CD4-positive, alpha-beta memory T cell (primary cell): ENCODE measurements around the gene RNU6-1. TPM values are rescaled to one million over a fixed set of nuclear protein-coding genes. Genes with fewer than 3 reads are reported as not detected.
A peak's percentile ranks its signal among the peaks of the same experiment; 100 is the strongest.

Experiments used
- CTCF ChIA-PET: fragments of 350-600 bp; sonication (Branson Sonifier 250); formaldehyde crosslinking; loops from one replicate; lab custom pipeline; 2021; ENCODE audit warnings: inconsistent platforms; ENCODE audit not compliant: partially characterized antibody; lab: Charles Lee
- POLR2A ChIA-PET: fragments of 350-600 bp; sonication (Branson Sonifier 250); formaldehyde crosslinking; loops from one replicate; lab custom pipeline; 2021; ENCODE audit not compliant: partially characterized antibody; lab: Charles Lee
- DNase-seq, 5 donors: peaks; one replicate each; pipeline versions ENCODE4 v3.0.0 to v3.0.0-alpha.2; 2020 to 2022; ENCODE audit warnings: mixed read lengths in 1 of 5
- H3K27ac ChIP-seq: one replicate; pipeline ENCODE4 v1.7.0; 2013; ENCODE audit warnings: low read depth, low read length
- H3K27me3 ChIP-seq: 2 replicates; pipeline ENCODE4 v1.7.0; 2013; ENCODE audit warnings: mild to moderate bottlenecking, low read length, moderate library complexity; ENCODE audit not compliant: insufficient read depth
- H3K36me3 ChIP-seq: 2 replicates; pipeline ENCODE4 v1.7.0; 2013; ENCODE audit warnings: mild to moderate bottlenecking, low read length, moderate library complexity; ENCODE audit not compliant: insufficient read depth
- H3K4me1 ChIP-seq: 2 replicates; pipeline ENCODE4 v1.7.0; 2013; ENCODE audit warnings: mild to moderate bottlenecking, low read length, moderate library complexity; ENCODE audit not compliant: insufficient read depth
- H3K4me3 ChIP-seq, 2 donors: one replicate each; pipeline ENCODE4 v1.7.0; 2013; ENCODE audit warnings: low read length in 2 of 2, mild to moderate bottlenecking in 1 of 2
- H3K9me3 ChIP-seq, 2 donors: one replicate each; pipeline ENCODE4 v1.7.0; 2013; ENCODE audit warnings: low read length in 2 of 2, control low read depth in 1 of 2; ENCODE audit not compliant: control insufficient read depth in 1 of 2
- H3K27ac Mint-ChIP-seq, 7 donors: one replicate each; pipeline ENCODE4 v1.8.0; 2020 to 2021; ENCODE audit warnings: mixed read lengths in 7 of 7, mild to moderate bottlenecking in 6 of 7, inconsistent platforms in 3 of 7, moderate library complexity in 3 of 7
- H3K27me3 Mint-ChIP-seq, 2 donors: one replicate each; pipeline ENCODE4 v1.8.0; 2020 to 2021; ENCODE audit warnings: mixed read lengths in 2 of 2
- H3K36me3 Mint-ChIP-seq, 2 donors: one replicate each; pipeline ENCODE4 v1.8.0; 2020 to 2021; ENCODE audit warnings: mixed read lengths in 2 of 2, inconsistent platforms in 1 of 2, mild to moderate bottlenecking in 1 of 2
- H3K4me1 Mint-ChIP-seq, 4 donors: one replicate each; pipeline ENCODE4 v1.8.0; 2020 to 2021; ENCODE audit warnings: mixed read lengths in 4 of 4, mild to moderate bottlenecking in 1 of 4
- H3K4me3 Mint-ChIP-seq, 8 donors: one replicate each; pipeline ENCODE4 v1.8.0; 2020 to 2021; ENCODE audit warnings: mixed read lengths in 8 of 8, mild to moderate bottlenecking in 7 of 8, moderate library complexity in 6 of 8, inconsistent platforms in 3 of 8
- H3K9me3 Mint-ChIP-seq, 8 donors: one replicate each; pipeline ENCODE4 v1.8.0; 2020 to 2021; ENCODE audit warnings: mixed read lengths in 8 of 8, mild to moderate bottlenecking in 5 of 8, inconsistent platforms in 3 of 8, moderate library complexity in 1 of 8
- intact Hi-C: fragments of 100-400 bp; cut with micrococcal nuclease; formaldehyde crosslinking; loops from one replicate; pipeline ENCODE4 v1.15.1; 2023
- polyA plus RNA-seq, 2 donors: library from polyadenylated mRNA; unstranded; fragments of 300-500 nt; fragmentation: Illumina TruSeq; gene quantifications; one replicate each; pipeline ENCODE4 v1.2.3, GENCODE V29; 2021
- total RNA-seq, 2 experiments: library from RNA; stranded (reverse); gene quantifications; one replicate each; pipeline ENCODE4 v1.2.3, GENCODE V29; 2021

RNU6-1 gene
- total and polyA plus RNA-seq, 4 experiments from 2014 or later, result not detected

GRCh38 chr15:67840749-67841512 is 1.1 kb upstream of the RNU6-1 start:
- intact Hi-C loops, result loop anchor here (1.0 to 2.0 kb wide), 4 partner anchors 22 to 586 kb away; partner anchors contain the start of genes AAGAB, C15orf61, IQCH and PIAS1
- peak in 1 of 5 donors; percentile 12 for DNase-seq
- peak overlapping the region; percentile 95 to 99 (median 97) for H3K27ac Mint-ChIP-seq
- H3K27me3 Mint-ChIP-seq, result peaks cover 2 to 8% of the 10 kb centered on the region in 2 donors
- Histone ChIP-seq H3K27ac (peak overlapping the region; percentile 90), H3K27me3 (peaks cover 3% of the 10 kb centered on the region), H3K4me1 (peaks cover 29% of the 10 kb centered on the region), H3K9me3 (no peaks in the 10 kb centered on the region), H3K36me3 (no peaks in the 10 kb centered on the region), H3K4me3 (peak overlapping the region; percentile 84 to 91)
- H3K36me3 Mint-ChIP-seq, result peaks cover 0 to 6% of the 10 kb centered on the region in 2 donors
- H3K4me3 Mint-ChIP-seq, result peak overlapping the region; percentile 94 to 98 (median 96)
- peaks cover 10 to 46% (median 24%) of the 10 kb centered on the region in 4 donors for H3K4me1 Mint-ChIP-seq
- POLR2A ChIA-PET, result interaction anchor here (0.5 to 7.7 kb wide), 11 partner anchors 8 to 388 kb away, joined by 3 to 82 read pairs (median 4); partner anchors contain the start of genes C15orf61, CLN6, MAP2K5 and PIAS1
- CTCF ChIA-PET, result interaction anchor here (0.8 to 2.8 kb wide), 4 partner anchors 8 to 384 kb away, joined by 3 to 10 read pairs (median 4); no protein-coding TSS in a partner anchor
- H3K9me3 Mint-ChIP-seq, result peaks cover 0 to 9% (median 3%) of the 10 kb centered on the region in 8 donors

DNA sequence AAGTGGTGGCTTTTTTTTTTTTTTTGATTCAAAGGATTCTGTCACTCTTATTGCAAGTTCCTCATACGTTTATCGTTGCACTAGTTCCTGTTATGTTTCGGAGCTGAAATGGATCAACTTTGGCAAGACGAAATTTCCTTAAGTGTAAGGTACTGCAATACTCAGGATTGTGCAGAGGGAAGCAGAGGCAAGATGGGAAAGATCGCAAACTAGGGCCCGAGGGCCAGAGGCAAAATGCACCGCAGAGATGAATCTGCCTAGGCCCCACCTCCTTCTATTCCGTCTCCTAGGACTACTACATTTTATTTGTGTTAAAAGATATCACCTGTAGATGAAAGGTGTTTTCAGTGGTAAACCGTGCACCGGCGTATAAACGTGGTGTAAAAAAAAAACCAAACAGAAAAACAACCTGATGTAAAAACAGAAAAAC is 331 bp downstream of the RNU6-1 start:
- Histone ChIP-seq H3K9me3 (no peaks in the 10 kb centered on the region), H3K27ac (peak overlapping the region; percentile 90), H3K27me3 (peaks cover 17% of the 10 kb centered on the region), H3K36me3 (no peaks in the 10 kb centered on the region), H3K4me3 (peak overlapping the region; percentile 91 to 96), H3K4me1 (peaks cover 43% of the 10 kb centered on the region)
- H3K36me3 Mint-ChIP-seq, result peaks cover 0 to 6% of the 10 kb centered on the region in 2 donors
- DNase-seq, result peak in 1 of 5 donors; percentile 68
- H3K27ac Mint-ChIP-seq, result peak overlapping the region; percentile 95 to 99 (median 97)
- H3K4me1 Mint-ChIP-seq, result peaks cover 13 to 61% (median 33%) of the 10 kb centered on the region in 4 donors
- H3K4me3 Mint-ChIP-seq, result peak overlapping the region; percentile 94 to 98 (median 96)
- peaks cover 0 to 9% (median 3%) of the 10 kb centered on the region in 8 donors for H3K9me3 Mint-ChIP-seq
- ChIA-PET CTCF (interaction anchor here (5.7 kb wide), 2 partner anchors 55 to 382 kb away, joined by 84 to 110 read pairs; no protein-coding TSS in a partner anchor), POLR2A (interaction anchor here (1.0 to 7.7 kb wide), 3 partner anchors 55 to 318 kb away, joined by 3 to 82 read pairs (median 29); partner anchors contain the start of genes C15orf61 and MAP2K5)
- peaks cover 11 to 13% of the 10 kb centered on the region in 2 donors for H3K27me3 Mint-ChIP-seq
- intact Hi-C loops, result loop anchor here (1.0 to 10.0 kb wide), 2 partner anchors 298 to 1135 kb away; partner anchors contain the start of gene SMAD6

DNA sequence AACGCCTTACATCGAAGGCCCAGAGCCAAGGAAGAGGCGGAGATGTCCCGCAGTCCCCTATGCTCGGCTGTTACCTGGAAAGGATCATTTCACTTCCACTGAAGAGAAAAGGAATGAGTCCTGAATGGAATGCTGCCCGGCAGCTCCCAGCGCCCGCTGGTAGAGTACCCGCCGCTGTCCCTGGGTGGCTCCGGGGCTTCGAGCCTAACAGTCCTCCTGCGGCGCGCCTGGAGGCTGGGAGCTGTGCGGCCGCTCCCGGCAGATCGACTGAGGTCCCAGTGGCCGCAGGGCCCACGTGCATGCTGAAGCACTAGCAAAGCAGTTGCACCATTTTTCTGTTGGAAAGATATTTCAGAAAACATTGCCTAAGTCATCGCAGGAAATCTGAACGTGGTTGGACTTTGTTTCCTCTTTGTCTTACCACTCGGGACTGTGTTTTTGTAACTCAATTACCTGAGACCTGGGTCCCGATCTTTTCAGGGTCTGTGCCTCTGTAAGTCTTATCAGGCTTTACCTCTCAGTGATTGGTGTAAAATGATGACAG is 984 bp downstream of the RNU6-1 start:
- intact Hi-C loops, result loop anchor here (1.0 to 10.0 kb wide), 2 partner anchors 298 to 1134 kb away; partner anchors contain the start of gene SMAD6
- peaks cover 48% of the 10 kb centered on the region for H3K4me1 ChIP-seq
- Mint-ChIP-seq H3K4me3 (peak overlapping the region; percentile 64 to 96 (median 94)), H3K9me3 (peaks cover 0 to 9% (median 3%) of the 10 kb centered on the region in 8 donors), H3K36me3 (peaks cover 0 to 6% of the 10 kb centered on the region in 2 donors), H3K27ac (peak overlapping the region; percentile 20 to 99 (median 96)), H3K4me1 (peaks cover 17 to 67% (median 39%) of the 10 kb centered on the region in 4 donors), H3K27me3 (peaks cover 15 to 19% of the 10 kb centered on the region in 2 donors)
- POLR2A ChIA-PET, result interaction anchor here (0.6 to 7.7 kb wide), 5 partner anchors 20 to 317 kb away, joined by 3 to 82 read pairs (median 5); partner anchors contain the start of genes C15orf61 and MAP2K5
- H3K36me3 ChIP-seq, result no peaks in the 10 kb centered on the region
- DNase-seq, result no peak
- peak overlapping the region; percentile 90 for H3K27ac ChIP-seq
- peaks cover 21% of the 10 kb centered on the region for H3K27me3 ChIP-seq
- no peaks in the 10 kb centered on the region for H3K9me3 ChIP-seq
- CTCF ChIA-PET, result interaction anchor here (5.7 kb wide), 2 partner anchors 55 to 381 kb away, joined by 84 to 110 read pairs; no protein-coding TSS in a partner anchor
- H3K4me3 ChIP-seq, result peak overlapping the region; percentile 31 to 91

DNA sequence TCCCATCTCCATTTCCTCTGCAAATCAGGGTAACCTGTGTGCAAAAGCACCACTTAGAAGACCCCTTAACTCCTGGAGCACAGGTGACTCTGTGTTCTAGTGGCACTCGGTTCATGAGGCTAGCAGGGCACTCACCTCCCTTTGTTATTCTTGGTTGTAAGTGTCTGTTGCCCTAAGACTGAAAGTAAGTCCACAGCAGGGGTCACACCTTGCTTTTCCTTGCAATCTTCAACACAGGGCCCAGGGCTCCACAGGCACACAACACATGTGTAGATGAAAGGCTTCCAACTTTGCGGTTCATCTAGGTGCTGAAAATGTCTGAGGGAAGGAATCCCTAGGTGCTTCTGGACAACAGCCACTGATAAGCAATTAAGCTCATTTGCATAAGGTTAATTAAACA is 2.9 kb downstream of the RNU6-1 start:
- ChIA-PET POLR2A (interaction anchor here (7.7 kb wide), 1 partner anchor 53 kb away, joined by 82 read pairs; no protein-coding TSS in a partner anchor), CTCF (interaction anchor here (0.7 to 5.7 kb wide), 4 partner anchors 13 to 397 kb away, joined by 3 to 110 read pairs (median 44); no protein-coding TSS in a partner anchor)
- peak overlapping the region in 1 of 7 donors; percentile 91 for H3K27ac Mint-ChIP-seq
- peaks cover 23 to 86% (median 50%) of the 10 kb centered on the region in 4 donors for H3K4me1 Mint-ChIP-seq
- peaks cover 23 to 33% of the 10 kb centered on the region in 2 donors for H3K27me3 Mint-ChIP-seq
- H3K36me3 Mint-ChIP-seq, result peaks cover 0 to 6% of the 10 kb centered on the region in 2 donors
- H3K9me3 ChIP-seq, result no peaks in the 10 kb centered on the region
- H3K4me3 Mint-ChIP-seq, result peak overlapping the region in 2 of 8 donors; percentile 39 to 49
- peaks cover 37% of the 10 kb centered on the region for H3K27me3 ChIP-seq
- H3K4me3 ChIP-seq, result no peak overlapping the region
- H3K27ac ChIP-seq, result no peak overlapping the region
- peaks cover 63% of the 10 kb centered on the region for H3K4me1 ChIP-seq
- peaks cover 0 to 12% (median 3%) of the 10 kb centered on the region in 8 donors for H3K9me3 Mint-ChIP-seq
- intact Hi-C loops, result loop anchor here (1.0 to 10.0 kb wide), 6 partner anchors 54 to 1132 kb away; partner anchors contain the start of gene SMAD6
- no peak for DNase-seq
- H3K36me3 ChIP-seq, result no peaks in the 10 kb centered on the region

- peak; percentile 52 to 67 (median 54) for DNase-seq
- peaks cover 0 to 6% of the 10 kb centered on the region in 2 donors for H3K36me3 Mint-ChIP-seq
- Histone ChIP-seq H3K27me3 (peaks cover 38% of the 10 kb centered on the region), H3K27ac (no peak overlapping the region), H3K36me3 (no peaks in the 10 kb centered on the region), H3K9me3 (no peaks in the 10 kb centered on the region), H3K4me1 (peaks cover 61% of the 10 kb centered on the region), H3K4me3 (peak overlapping the region in 1 of 2 donors; percentile 51)
- peak overlapping the region; percentile 75 to 95 (median 86) for H3K4me3 Mint-ChIP-seq
- ChIA-PET POLR2A (interaction anchor here (1.2 to 7.7 kb wide), 4 partner anchors 52 to 379 kb away, joined by 3 to 82 read pairs (median 8); partner anchors contain the start of genes C15orf61 and MAP2K5), CTCF (interaction anchor here (0.7 to 5.7 kb wide), 22 partner anchors 10 to 892 kb away, joined by 3 to 110 read pairs (median 4); no protein-coding TSS in a partner anchor)
- peak overlapping the region in 6 of 7 donors; percentile 3 to 91 (median 52) for H3K27ac Mint-ChIP-seq
- peaks cover 0 to 12% (median 3%) of the 10 kb centered on the region in 8 donors for H3K9me3 Mint-ChIP-seq
- intact Hi-C loops, result loop anchor here (1.0 to 10.0 kb wide), 6 partner anchors 53 to 1132 kb away; partner anchors contain the start of gene SMAD6
- peaks cover 23 to 36% of the 10 kb centered on the region in 2 donors for H3K27me3 Mint-ChIP-seq
- H3K4me1 Mint-ChIP-seq, result peaks cover 22 to 84% (median 49%) of the 10 kb centered on the region in 4 donors
These were observed 3.4 kb downstream of the RNU6-1 start for GRCh38 chr15:67836477-67836876.

GRCh38 chr15:67836134-67836455 is 3.8 kb downstream of the RNU6-1 start:
- H3K27ac Mint-ChIP-seq, result peak overlapping the region in 6 of 7 donors; percentile 3 to 91 (median 52)
- DNase-seq, result no peak
- Histone ChIP-seq H3K36me3 (no peaks in the 10 kb centered on the region), H3K4me3 (peak overlapping the region; percentile 50 to 51), H3K27me3 (peaks cover 39% of the 10 kb centered on the region), H3K27ac (no peak overlapping the region), H3K9me3 (no peaks in the 10 kb centered on the region), H3K4me1 (peaks cover 57% of the 10 kb centered on the region)
- intact Hi-C loops, result loop anchor here (1.0 to 10.0 kb wide), 6 partner anchors 53 to 1131 kb away; partner anchors contain the start of gene SMAD6
- peaks cover 0 to 6% of the 10 kb centered on the region in 2 donors for H3K36me3 Mint-ChIP-seq
- CTCF ChIA-PET, result interaction anchor here (0.6 to 5.7 kb wide), 24 partner anchors 10 to 892 kb away, joined by 3 to 110 read pairs (median 4); no protein-coding TSS in a partner anchor
- peaks cover 24 to 40% of the 10 kb centered on the region in 2 donors for H3K27me3 Mint-ChIP-seq
- peaks cover 0 to 12% (median 3%) of the 10 kb centered on the region in 8 donors for H3K9me3 Mint-ChIP-seq
- peaks cover 20 to 84% (median 45%) of the 10 kb centered on the region in 4 donors for H3K4me1 Mint-ChIP-seq
- POLR2A ChIA-PET, result interaction anchor here (1.2 to 7.7 kb wide), 5 partner anchors 52 to 596 kb away, joined by 3 to 82 read pairs (median 7); partner anchors contain the start of genes C15orf61 and MAP2K5
- H3K4me3 Mint-ChIP-seq, result peak overlapping the region; percentile 75 to 95 (median 86)
